ENCODE measurements around the gene GPC5.
"Not testable (repeated sequence)": the region's sequence is repeated elsewhere in the genome, so short reads cannot be mapped to it uniquely, and the experiment has no call there.

GPC5 gene

DNA sequence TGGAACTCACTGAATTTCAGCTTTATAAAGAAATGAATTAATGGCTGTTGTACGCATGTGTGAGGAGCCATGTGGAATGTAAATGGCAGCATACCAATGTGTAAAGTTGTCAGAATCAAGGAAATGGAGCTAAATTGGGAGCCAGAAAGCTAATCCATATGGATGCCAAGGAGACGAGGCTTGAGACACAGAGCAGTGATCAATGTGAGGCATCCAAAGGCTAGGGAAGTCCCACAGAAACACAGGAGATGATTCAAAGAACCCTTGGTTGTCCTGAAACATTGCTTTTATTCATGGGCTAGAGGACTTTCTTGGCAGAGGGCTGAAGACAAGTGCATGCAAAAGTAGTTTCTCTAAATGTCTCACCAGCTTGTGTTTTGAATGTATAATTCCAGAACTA lies 1271.7 kb downstream of the GPC5 start:
- DNase-seq (ENCODE audit: low read depth) = no peak
- H3K4me3 ChIP-seq (ENCODE audit: low read depth, low read length) = no peak overlapping the region

DNA sequence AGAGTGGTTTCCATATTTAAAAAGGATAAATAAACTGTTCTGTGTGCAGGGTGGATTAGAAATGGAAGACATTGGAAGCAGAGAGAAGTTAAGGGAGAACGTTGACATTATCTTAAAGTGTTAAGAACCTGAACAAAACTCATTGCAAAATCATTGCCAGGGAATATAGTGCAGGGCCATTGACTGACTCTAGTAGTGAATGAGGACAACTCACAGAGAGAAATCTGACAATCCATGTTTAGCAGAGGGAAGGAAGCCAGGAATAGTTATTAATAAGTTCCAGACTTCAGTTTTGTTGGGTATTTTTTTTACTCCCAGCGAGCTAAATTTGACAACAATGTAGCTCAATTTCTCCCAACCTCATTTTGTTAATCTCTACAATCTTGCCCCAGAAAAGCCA lies 1273.4 kb downstream of the GPC5 start:
- no peak overlapping the region for H3K4me3 ChIP-seq (ENCODE audit: low read depth, low read length)
- DNase-seq (ENCODE audit: low read depth) = no peak

DNA sequence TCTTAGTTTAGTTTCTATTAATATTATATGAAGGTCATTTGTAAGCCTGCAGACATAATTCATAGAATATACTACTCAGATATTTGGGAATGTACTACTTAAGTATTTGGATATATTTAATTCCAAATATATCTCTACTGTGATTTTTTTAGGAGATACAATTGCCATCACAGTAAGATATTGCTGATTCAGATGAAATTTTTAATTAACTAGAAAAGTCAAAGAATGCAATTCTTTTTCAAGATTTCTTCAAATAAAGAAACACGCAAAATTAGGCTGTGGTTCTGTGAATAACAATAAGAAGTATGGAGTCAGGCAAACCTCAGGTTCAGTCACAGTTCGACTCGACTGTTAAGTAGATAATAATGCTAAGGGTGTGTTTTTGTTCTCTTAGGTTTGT lies 1277.8 kb downstream of the GPC5 start:
- H3K4me3 ChIP-seq (ENCODE audit: low read depth, low read length) = no peak overlapping the region

DNA sequence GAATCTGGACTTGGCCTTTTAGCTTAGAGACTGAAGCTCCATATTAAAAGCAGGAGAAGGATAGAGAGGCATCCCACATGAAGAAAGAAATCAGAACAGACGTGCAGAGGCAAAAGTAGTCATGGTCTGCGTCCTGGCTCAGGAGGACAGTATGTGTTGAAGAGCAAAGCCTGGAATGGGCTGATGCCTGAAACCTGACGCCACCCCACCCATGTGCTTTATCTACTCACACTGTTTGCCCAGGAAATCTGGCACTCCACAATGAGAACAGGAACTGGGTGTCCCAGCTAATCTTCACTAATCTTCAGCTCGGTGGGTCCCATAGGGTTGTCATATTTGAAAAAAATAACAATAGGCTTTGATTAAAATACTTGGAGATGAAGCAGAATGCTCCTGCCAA lies 1279.2 kb downstream of the GPC5 start:
- no peak overlapping the region for H3K4me3 ChIP-seq (ENCODE audit: low read depth, low read length)
- DNase-seq (ENCODE audit: low read depth) = no peak

More for the DNA sequence above, 1277.8 kb downstream of the GPC5 start:
- DNase-seq (ENCODE audit: low read depth) = no peak

DNA sequence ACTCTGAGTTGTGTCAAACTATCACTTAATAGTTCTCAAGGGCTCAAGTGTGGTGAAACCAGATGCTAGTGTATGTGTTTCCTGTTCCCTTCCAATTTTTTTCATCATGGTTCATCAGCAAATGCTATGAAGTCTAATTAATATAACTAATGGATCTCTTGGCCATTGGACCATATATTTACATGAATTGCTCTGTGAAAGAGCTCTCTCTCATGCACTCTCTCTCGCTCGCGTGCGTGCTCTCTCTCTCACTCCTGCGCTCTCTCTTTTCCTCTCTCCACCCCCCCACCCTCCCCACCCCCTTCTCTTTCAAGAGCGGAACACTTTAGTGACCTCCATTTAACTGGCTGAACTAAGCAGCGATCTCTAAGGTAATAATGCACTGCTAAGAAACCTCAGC lies 1281.2 kb downstream of the GPC5 start:
- no peak for DNase-seq (ENCODE audit: low read depth)
- no peak overlapping the region for H3K4me3 ChIP-seq (ENCODE audit: low read depth, low read length)

DNA sequence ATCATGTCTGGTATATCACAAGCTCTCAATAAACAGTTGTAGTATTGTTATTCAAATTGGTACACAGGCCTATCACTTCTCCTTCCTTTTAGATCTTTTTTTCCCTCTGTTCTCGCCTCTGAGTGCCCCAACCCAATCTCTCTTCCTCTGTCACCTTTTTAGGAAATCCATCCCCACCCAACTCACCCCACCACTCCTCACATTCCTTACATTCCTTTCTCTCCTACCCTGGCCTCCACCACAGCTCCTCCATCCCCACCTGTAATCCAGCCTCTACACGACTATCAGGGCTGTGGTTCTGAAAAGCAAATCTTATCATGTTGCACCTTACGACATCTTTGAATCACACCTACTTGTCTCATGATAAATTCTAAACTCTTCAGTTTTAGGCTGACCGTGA lies 1282.8 kb downstream of the GPC5 start:
- DNase-seq (ENCODE audit: low read depth) = no peak
- no peak overlapping the region for H3K4me3 ChIP-seq (ENCODE audit: low read depth, low read length)

DNA sequence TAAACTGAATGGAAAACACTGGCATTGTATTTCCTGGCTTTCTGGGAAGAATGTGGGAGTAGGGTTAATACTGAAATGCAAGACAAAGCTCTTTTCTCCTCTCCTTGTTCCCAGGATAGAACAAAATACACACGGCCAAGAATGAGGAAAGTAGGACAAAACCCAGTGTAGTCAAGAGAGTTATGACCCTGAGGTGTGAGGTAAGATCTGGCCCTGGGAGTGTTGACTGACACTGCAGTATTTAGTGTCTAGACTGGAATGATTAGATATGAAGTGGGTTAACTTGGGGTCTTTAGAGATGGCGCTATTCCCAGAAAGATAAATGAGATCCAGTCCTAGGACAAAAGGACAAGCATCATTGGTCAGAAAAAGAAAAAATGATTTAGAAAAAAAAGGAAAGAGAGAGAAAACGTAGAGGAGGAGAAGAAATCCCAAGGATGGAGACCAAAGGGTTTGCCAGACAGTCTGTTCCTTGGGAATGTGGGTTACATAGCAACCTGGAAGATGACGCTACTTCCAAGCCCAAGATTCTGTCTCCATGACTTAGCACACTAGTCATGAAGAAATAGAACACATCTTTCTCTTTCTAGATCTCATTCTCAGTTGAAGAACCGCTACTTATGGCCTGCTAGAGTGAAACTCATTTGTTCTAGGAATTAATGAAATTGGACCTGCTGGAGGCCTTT lies 1284.6 kb downstream of the GPC5 start:
- H3K4me3 ChIP-seq (ENCODE audit: low read depth, low read length) = no peak overlapping the region
- DNase-seq (ENCODE audit: low read depth) = no peak

DNA sequence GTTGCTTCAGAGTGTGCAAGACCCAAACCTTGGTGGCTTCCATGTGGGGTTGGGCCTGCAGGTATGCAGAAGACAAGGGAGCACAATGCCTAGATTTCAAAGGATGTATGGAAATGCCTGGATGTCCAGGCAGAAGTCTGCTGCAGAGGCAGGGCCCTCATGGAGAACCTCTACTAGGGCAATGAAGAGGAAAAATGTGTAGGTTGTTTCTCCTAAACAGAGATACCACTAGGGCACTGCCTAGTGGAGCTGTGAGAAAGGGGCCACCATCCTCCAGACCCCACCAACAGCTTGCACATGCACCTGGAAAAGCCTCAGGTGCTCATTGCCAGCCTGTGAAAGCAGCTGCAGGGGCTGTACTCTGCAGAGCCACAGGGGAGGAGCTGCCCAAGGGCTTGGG lies 1295.6 kb downstream of the GPC5 start:
- H3K4me3 ChIP-seq (ENCODE audit: low read depth, low read length) = no peak overlapping the region
- DNase-seq (ENCODE audit: low read depth) = no peak

DNA sequence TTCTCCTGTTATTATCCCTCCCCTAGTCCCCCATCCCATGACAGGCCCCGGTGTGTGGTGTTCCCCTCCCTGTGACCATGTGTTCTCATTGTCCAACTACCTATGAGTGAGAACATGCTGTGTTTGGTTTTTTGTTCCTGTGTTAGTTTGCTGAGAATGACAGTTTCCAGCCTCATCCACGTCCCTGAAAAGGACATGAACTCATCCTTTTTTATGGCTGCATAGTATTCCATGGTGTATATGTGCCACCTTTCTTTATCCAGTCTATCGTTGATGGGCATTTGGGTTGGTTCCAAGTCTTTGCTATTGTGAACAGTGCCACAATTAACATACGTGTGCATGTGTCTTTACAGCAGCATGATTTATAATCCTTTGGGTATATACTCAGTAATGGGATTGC lies 1297.4 kb downstream of the GPC5 start:
- DNase-seq (ENCODE audit: low read depth) = not testable (repeated sequence)

DNA sequence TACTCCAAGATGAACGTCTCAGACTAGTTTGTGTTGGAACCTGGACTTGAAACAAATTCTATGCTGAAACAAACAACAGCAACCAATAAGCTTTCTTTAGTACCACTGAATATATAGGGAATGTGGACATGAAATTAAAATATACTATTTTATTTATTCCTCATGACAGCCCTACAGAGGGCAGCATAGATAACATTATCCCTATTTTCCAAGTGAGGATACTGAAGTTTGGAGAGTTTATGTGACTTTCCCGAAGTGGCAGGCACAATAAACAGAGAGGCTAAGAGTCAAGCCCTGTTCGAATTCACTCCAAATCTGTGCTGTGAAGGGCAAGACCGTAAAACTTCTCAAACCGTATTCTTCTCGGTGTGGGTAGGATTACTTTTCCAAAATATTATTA lies 1318.3 kb downstream of the GPC5 start:
- DNase-seq (ENCODE audit: low read depth) = no peak

More for the DNA sequence above, 1297.4 kb downstream of the GPC5 start:
- not testable (repeated sequence) for H3K4me3 ChIP-seq (ENCODE audit: low read depth, low read length)

DNA sequence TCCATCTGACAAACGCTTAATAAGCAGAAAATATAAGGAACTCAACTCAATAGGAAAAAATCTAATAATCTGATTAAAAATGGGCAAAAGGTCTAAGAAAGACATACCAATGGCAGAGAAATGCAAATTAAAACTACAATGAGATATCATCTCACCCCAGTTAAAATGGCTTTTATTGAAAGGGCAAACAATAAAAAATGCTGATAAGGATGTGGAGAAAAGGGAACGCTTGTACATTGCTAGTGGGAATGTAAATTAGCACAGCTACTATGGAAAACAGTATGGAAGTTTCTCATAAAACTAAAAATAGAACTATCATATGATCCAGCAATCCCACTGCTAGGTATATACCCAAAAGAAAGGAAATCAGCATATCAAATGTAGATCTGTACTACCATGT lies 1319.4 kb downstream of the GPC5 start:
- H3K4me3 ChIP-seq (ENCODE audit: low read depth, low read length) = no peak overlapping the region
- no peak for DNase-seq (ENCODE audit: low read depth)

More for the DNA sequence above, 1318.3 kb downstream of the GPC5 start:
- H3K4me3 ChIP-seq (ENCODE audit: low read depth, low read length) = no peak overlapping the region

DNA sequence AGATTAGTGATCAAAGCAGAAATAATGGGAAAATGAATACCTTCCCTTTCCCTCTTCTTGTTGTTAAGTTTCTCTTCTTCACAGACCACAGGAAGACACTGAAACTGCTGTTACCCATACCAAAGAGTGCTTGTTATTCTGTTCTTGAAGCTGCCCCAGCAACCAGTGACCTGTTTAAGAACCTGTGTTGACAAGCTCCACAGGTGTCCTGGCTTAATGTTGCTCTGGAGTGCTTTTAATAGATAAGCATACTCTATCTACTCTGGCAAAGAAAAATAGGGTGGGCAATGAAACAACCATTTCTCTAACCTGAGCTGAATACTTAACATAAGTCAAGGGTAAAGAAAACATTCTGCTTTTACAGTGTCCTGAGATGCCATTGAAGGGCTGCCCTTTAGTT lies 1321.4 kb downstream of the GPC5 start:
- no peak overlapping the region for H3K4me3 ChIP-seq (ENCODE audit: low read depth, low read length)
- no peak for DNase-seq (ENCODE audit: low read depth)

DNA sequence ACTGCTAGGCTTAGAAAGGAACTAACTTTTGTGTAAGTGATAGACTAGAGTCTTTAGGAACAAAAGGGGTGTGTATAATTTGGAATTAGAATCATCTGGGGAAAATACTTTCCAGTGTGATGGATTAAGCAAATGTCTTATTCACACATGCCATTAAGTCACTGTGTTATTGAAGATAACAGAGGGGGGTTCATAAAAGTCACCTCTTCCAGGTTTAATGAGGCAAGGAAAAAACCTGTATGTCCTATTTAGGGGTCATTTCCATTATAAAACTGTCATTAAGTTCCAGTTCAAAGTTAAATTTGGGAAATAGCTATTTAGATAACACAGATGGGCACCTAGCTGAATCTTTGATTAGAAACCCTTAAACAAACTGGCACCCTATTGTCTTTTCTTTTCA lies 1323.2 kb downstream of the GPC5 start:
- H3K4me3 ChIP-seq (ENCODE audit: low read depth, low read length) = no peak overlapping the region
- DNase-seq (ENCODE audit: low read depth) = no peak

DNA sequence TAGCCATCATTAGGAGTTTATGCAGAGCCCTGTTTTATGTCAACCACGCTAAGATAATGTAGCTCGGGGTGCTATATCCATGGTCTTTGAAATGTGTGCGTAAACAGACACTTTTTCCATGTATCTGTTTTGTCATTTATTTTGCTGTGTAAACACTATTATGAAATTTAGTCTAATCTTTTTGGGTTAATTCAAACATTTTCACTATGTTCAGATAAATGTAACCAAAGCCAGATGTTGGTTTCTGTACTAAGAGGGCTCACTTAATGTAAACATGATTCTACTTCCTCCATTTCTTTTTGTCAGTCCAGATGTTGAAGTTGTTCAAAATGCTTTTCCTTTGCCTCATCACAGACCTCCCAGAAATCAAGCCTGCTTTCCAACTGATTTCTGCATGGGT lies 1328.7 kb downstream of the GPC5 start:
- H3K4me3 ChIP-seq (ENCODE audit: low read depth, low read length) = no peak overlapping the region
- DNase-seq (ENCODE audit: low read depth) = no peak

DNA sequence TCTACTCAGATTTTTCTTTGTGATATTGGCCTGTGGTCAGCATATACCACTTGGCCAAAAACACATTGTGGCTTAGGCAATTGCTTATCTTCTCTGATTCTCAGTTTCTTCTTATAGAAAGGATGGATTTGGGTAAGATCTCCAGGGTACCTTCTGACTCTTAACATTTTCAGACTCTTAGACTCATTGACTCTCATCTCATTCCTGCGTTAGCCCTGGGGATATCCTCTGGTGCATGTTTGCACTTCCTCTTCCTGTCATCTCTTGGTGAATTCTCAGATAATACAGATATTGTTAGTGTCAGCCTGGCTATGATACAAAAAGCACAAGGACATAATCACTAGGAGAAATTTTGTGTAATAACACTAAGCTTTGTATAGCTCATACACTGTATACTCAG lies 1335.6 kb downstream of the GPC5 start:
- H3K4me3 ChIP-seq (ENCODE audit: low read depth, low read length) = no peak overlapping the region
- no peak for DNase-seq (ENCODE audit: low read depth)

DNA sequence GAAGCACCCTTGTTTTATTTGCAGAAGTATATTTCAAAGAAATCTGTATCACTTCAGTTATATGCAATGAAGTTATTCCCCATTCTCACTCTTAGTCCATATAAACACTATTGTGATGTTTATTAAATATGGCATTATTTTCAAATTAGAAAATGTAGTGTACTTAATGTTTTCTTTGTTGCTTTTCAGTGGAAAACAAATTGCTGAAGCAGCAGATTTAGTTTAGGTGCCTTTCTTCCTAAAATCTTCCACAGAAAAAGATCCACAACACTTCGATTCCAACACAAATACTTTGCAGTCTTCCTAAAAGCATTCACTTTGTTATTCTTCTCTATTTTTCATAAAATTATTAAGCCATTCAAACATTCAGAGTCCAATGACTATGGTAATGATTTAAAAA lies 1336.1 kb downstream of the GPC5 start:
- no peak for DNase-seq (ENCODE audit: low read depth)
- no peak overlapping the region for H3K4me3 ChIP-seq (ENCODE audit: low read depth, low read length)

DNA sequence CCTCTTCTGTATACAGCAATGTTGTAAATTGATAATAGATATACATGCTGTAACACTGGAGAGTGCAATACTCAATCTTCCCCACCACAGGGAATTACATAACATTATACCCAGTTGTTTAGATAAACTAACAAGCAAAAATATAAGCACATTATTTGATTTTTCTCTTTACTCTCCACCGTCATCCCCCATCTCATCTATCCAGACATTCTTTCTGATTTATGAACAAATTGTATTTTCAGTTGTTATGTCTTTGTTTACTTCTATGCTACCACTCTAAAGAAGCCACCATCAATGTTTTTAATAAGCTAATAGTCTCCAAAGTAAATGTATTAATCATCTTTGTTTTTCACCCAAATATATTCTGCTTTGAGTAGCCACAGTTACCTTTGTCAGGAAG lies 1337.5 kb downstream of the GPC5 start:
- no peak overlapping the region for H3K4me3 ChIP-seq (ENCODE audit: low read depth, low read length)
- no peak for DNase-seq (ENCODE audit: low read depth)

DNA sequence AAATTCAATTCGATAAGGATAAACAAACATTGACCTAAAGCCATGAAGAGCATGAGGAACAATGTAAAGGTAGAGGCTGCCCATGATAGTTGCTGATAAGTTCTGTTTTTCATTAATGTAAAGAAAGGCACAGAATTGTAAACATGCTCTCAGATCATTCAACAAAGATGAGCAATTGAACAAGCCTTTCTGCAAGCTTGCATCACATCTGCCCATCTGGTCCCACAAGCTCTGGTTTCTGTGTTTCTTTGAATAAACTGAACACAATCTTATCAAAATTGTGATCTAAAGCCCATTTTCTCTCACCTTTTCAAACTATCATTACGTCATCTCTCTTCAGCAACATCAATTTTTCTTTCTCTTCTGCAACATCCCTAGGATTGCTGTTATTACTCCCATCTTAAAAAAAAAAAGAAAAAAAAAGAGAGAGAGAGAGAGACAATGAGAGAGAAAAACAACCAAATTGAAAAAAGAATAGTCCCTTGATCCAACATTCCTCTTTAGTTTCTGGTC lies 1340.9 kb downstream of the GPC5 start:
- no peak overlapping the region for H3K4me3 ChIP-seq (ENCODE audit: low read depth, low read length)
- no peak for DNase-seq (ENCODE audit: low read depth)

DNA sequence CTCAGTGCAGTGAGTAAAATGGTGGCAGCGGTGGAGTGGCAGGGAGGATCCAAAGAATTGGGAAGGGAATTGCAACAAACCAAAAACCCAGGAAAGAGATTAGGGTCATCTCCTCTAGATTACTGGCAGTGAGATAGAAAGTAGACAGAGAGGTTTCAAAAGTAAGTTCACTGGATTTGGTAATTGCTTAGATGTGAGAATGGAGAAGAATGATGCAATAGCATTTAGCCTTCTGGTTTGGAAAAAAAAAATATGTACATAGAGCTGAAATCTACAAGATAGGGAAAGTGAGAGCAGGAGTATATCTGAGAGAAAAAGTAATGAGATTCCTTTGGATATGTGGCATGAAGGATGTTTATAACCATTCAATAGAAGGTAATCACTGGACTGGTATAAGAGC lies 1345.6 kb downstream of the GPC5 start:
- H3K4me3 ChIP-seq (ENCODE audit: low read depth, low read length) = no peak overlapping the region
- no peak for DNase-seq (ENCODE audit: low read depth)

DNA sequence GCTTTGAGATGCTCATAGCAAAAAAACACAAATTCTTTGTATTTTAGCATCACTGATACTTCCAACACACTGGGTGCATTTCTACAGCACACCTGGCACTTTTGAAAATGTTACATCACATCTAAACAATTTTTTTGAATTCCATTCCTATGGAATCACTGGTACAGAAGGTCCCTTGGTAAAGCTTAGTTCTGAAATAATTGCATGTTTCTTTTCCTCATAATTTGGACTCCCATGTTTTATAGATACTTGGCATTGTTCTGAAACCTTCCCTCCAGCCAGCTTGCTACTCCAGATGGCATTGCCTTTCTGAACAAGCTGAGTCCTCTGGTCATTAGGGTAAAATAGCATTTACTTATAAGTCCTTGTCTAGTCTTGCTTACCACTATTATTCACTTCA lies 1346.8 kb downstream of the GPC5 start:
- DNase-seq (ENCODE audit: low read depth) = no peak
- H3K4me3 ChIP-seq (ENCODE audit: low read depth, low read length) = no peak overlapping the region

DNA sequence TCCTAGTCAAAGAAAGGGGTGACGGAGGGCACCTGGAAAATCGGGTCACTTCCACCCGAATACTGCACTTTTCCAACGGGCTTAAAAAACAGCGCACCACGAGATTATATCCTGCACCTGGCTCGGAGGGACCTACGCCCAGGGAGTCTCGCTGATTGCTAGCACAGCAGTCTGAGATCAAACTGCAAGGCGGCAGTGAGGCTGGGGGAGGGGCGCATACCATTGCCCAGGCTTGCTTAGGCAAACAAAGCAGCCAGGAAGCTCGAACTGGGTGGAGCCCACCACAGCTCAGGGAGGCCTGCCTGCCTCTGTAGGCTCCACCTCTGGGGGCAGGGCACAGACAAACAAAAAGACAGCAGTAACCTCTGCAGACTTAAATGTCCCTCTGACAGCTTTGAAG lies 1354.3 kb downstream of the GPC5 start:
- DNase-seq (ENCODE audit: low read depth); H3K4me3 ChIP-seq (ENCODE audit: low read depth, low read length): not testable (repeated sequence)

DNA sequence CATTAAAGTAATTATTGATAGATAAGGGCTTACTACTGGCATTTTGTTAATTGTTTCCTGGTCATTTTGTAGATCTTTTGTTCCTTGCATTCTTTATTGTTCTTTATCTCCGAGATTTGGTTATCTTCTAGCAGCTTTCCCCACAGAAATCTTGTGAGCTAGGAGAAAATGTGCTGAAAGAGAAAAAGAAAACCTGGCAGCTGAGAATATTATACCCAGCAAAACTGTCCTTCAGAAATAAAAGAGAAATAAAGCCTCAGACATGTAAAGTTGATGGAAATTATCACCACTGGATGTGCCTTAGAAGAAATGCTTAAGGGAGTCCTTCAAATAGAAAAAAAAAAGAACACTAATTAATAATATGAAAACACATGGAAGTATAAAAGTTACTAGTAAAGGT lies 1363.3 kb downstream of the GPC5 start:
- no peak overlapping the region for H3K4me3 ChIP-seq (ENCODE audit: low read depth, low read length)
- no peak for DNase-seq (ENCODE audit: low read depth)
